ENCODE data around the gene AMIGO2.

AMIGO2 gene

GRCh38 chr12:47098099-47098498 is 18.3 kb upstream of the AMIGO2 start:
- no peak for DNase-seq (ENCODE audit: low read depth, low spot score)

DNA sequence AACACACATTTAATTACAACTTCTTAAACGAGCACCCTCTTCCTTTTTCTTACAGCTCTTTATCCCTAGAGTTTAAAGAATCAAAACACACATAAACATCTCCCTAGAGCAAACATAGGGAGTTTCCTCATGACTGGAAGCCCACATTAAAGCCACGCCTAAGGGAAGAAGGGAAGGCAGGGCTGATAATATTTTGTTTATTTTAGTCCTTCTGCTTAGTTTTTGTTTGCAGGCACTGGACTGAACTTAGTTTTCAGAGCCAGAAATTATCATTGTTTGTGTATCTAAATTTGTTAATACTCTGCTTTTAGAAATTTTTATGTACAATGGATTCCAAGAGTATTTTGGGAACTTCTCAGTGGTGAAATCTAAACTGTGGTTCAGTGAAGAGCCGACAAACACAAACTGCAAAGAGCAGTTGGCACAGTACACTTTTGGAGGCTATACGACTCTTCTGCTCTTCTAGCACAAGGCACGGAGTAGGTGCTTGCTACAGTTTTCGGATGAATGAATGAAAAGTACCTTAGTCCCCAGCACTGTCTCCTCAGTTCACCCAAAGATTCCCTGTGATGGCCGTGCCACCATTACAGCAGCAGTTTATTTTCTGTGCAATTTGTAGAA is 17.6 kb upstream of the AMIGO2 start:
- no peak for DNase-seq (ENCODE audit: low read depth, low spot score)

DNA sequence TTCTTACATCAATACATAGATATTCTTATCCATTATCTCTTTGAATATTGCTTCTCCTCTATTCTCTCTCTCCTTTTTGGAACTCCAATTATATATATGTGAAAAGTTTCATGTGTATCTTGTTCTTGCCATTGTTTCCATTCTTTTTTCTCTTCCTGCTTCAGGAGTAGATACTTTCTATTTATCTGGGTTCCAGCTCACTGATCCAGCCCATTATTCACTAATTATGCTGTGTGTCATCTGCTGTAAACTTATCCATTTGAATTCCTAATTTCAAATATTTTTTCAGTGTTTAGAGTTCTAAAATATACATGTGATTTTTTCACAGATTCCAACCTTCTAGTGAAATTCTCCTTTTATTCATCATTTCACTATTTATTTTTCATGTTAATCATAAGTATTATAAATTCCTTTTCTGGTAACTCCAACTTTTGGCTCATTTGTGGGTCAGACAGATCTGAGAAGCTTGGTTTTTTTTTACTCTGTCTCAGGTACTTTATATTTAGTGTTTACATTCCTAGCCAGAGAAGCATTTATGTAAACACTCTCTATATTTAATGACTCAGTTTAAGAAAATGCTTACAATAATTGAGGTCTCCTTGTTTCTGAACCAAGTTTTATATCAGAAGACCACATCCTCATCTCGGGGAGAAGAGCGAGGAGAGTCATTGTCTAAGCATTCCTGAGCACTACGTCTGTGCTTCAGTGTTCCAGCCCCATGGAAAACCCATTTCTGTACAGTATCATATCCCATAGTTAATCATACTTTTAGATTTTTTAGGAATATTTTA is 15.9 kb upstream of the AMIGO2 start:
- DNase-seq (ENCODE audit: low read depth, low spot score), result no peak

DNA sequence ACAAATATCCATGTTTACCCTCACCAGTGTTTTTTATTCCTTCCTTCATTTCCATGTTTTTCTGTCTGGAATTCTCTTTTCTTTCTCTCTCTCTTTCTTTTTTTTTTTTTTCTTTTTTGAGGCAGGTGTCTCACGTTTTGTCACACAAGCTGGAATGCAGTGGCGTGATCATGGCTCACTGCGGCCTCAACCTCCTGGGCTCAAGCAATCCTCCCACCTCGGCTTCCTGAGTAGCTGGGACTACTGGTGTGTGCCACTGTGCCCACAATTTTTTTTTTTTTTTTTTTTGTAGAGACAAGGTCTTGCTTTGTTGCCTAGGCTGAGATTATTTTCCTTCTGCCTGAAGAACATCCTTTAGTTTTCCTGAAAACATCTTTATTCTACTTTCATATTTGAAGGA is 15.0 kb upstream of the AMIGO2 start:
- DNase-seq (ENCODE audit: low read depth, low spot score), result no peak

DNA sequence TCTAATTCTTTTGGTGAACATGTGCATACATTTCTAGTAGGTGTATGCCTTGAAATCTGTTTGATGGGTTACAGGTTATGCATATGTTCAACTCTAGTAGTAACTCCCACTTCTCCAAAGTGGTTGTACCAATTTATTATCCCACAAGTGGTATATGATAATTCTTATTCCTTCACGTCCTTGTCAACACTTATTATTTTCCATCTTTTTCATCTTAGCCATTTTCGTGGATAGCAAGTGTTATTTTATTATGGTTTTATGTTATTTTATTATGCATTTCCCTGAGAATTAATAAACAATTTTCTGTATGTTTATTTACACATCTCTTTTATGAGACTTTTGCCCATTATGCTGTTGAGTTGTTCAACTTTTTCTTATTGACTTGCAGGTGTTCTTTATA is 11.2 kb upstream of the AMIGO2 start:
- no peak for DNase-seq (ENCODE audit: low read depth, low spot score)

DNA sequence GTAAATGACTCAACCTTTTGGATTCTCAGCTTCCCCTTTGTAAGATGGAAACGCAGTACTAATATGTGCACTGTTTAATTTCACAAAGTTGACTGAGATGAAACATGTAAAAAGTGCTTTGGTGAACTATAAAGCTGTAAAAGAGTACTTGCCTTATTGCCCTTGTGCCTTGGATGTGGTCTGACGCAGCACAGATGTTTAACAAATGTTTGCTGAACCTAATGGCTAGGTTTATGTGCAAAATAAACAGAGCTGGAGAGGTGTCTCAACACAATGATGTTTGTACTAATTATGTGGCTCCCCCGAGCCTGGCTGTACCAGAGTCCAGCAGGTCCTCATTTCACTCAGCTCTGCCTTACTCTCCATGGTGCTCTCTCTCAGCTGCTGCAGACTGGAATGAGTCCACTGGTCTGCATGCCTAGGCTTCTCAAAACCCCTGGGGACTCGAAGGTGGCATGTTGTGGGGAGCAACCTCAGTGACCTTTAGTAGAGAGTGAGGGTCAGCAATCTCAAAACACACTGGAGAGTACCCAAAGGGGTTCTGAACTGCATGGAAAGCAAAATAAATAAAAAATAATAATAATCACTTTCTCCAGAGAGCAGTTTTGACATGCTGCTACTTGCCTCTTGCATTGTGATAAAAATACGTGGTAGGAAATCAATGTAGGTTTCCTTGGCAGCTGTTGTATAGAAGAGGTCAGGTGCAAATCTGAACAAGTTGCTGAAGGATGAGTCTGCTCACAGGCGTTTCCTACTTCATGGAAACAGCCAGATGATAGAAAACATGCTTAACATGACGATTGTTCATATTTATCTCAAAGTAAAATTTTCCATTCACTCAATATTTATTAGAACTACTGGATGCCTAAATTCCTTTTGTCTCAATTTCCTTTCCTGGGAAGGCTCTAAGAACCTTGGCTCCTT is 8.5 kb upstream of the AMIGO2 start:
- DNase-seq (ENCODE audit: low read depth, low spot score), result no peak

DNA sequence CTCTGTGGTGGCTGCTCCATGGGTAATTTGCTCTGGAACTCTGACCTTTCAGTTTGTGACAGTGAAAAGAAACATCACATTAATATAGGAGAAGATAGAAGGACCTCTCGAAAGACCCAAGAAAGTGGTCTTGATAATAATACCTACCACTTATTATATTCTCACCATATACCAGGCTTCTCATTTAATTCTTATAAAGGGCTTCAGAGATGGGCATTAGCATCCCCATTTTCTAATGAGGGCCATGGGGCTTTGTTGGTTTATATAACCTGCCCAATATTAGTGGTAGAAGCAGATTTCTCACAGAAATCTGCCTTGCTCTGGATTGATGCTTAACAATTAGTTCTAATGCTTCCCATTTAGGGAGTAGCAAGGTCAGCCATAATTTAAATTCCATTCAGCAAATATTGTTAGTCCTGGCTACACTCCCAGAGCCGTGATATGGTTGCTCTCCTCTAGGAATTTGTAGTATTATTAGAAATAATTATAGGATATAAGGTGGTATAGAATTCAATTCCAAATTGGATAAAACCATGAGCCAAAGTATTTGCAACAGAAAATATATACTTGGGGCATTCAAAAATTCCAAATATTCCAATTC is 7.4 kb upstream of the AMIGO2 start:
- no peak for DNase-seq (ENCODE audit: low read depth, low spot score)

- no peak for DNase-seq (ENCODE audit: low read depth, low spot score)
Observed at GRCh38 chr12:47085815-47086252, 6.1 kb upstream of the AMIGO2 start.

DNA sequence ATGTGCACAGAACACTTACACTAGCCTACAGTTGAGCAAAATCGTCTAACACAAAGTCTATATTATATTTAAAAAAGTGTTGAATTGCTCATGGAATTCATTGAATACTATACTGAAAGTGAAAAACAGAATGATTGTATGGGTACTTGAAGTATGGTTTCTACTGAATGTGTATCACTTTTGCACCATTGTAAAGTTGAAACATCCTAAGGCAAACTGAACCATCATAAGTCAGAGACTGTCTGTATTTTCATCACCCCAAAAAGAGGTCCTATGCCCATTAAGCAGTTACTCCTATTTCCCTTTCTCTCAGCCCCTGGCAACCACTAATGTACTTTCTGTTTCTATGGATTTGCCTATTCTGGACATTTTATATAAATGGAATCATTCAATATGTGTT is 4.4 kb upstream of the AMIGO2 start:
- no peak for DNase-seq (ENCODE audit: low read depth, low spot score)

DNA sequence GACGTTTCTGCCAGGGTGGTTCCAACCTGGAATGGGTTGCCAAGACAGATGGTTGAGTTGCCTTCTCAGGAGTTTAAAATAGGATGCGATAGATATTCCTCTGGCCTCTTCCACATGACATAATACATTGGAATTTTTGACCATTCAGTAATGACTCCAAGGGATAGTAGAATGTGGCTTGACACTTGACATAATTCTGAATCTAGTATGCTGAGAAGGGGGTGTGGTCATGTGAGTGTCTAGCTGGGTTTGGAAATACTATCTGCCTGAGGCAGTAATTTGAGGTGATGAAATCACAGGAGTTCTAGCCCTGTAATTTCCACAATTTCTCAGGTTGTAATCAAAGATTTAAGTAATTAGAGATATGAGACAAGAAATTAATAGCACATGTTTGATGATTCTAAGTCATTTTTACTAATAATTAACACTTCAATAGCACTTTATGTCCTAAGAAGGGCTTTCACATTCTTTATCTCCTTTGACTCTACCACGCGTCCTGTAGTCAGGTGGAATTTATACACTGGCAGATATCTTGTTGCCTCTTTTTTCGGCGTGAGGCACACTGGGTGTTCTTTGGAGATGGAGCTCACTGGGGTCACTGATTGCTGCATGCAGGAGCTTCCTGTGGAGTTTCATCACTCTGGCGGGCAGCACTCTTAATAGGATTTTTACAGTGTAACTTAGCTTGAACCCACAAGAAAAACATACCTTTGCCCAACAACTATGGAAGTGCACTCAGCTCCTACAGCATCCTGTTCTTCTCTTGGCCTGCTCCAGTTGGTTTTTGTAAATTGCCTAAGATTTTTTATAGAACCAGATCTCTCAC is 3.2 kb upstream of the AMIGO2 start:
- DNase-seq (ENCODE audit: low read depth, low spot score), result no peak

GRCh38 chr12:47082283-47082682 is 2.5 kb upstream of the AMIGO2 start:
- no peak for DNase-seq (ENCODE audit: low read depth, low spot score)

DNA sequence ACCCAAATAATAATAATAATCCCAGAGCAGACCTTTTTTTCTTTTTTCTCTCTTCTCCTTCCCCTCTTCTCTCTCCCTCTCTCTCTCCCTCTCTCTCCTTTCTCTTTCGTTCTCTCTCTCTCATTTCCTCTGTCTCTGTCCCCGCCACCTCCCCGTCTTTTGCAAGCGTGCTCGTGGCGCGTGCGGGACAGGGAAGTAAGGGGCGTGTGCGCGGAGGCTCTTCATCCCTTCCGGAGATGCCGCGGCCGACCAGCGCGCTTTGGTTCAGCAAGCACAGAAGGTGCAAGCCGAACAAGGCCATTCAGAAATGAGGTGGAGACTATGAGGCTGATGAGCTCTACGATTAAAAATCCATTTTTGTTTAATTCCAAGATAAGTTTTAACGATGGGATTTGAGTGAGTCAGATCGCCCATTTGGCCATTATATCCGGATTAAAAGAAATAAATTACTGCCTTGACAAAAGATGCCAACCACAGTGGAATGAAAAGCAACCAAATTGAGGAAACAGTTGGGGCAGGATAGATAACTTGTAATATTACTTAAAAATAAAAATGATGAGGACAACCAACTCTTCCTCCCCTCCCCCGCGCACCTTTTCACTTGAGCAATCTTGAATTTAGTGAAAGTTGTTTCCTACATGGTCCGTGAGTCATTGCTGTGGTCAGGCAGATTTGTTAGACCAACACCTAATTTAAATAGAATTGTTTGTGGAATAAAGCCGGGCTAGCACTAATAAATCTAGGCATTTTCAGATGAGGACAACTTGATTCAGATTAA is 1.2 kb upstream of the AMIGO2 start:
- DNase-seq (ENCODE audit: low read depth, low spot score), result peak; percentile 25

GRCh38 chr12:47079981-47080724 is 394 bp upstream of the AMIGO2 start:
- no peak for DNase-seq (ENCODE audit: low read depth, low spot score)

- no peak for DNase-seq (ENCODE audit: low read depth, low spot score)
Observed at GRCh38 chr12:47078733-47079467, 859 bp downstream of the AMIGO2 start.

GRCh38 chr12:47078086-47078395 is 1.7 kb downstream of the AMIGO2 start:
- DNase-seq (ENCODE audit: low read depth, low spot score), result no peak

- no peak for DNase-seq (ENCODE audit: low read depth, low spot score)
Observed at GRCh38 chr12:47077206-47078085, 2.3 kb downstream of the AMIGO2 start.

DNA sequence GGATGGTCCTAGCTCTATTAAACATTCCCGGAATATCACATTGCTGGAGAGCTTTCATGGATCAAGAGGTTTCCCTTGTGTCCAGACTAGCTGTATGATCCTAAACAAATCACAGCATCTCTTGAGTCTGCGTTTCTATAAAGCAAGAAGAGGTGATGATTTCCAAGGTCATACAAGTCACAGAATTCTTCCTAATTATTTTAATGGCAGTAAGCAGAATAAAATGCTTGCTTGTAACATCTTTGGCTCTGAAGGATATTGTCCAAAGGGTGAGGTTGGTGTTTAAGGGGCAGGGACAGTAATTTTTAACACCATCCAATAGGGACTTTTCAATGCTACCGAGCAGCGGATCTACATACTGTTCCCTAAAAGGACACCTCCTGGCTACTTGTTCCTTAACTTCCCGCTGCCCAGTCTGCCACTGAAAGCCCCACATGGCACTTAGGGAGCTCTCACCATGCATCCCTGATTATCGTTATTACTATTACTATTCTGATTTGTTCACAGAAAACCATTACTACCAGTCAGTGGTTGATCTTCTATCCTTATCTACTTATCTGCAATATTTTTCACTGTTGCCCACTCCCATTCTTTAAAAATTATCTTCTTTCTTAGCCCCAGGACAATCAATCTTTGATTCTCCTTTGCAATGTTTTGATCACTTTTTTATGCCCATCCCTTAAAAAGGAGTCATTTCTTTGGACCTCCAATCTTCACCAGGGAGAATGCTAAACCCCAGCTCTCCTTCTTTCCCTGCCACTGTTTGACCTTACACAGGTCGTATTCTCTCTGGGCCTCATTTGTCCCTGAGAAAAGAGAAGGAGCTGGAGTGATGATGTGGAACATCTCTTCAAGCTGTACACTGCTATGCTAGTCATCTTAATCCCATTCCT is 4.3 kb downstream of the AMIGO2 start:
- DNase-seq (ENCODE audit: low read depth, low spot score), result no peak
